ENCODE results near the gene RGS5.

Gene RGS5

DNA sequence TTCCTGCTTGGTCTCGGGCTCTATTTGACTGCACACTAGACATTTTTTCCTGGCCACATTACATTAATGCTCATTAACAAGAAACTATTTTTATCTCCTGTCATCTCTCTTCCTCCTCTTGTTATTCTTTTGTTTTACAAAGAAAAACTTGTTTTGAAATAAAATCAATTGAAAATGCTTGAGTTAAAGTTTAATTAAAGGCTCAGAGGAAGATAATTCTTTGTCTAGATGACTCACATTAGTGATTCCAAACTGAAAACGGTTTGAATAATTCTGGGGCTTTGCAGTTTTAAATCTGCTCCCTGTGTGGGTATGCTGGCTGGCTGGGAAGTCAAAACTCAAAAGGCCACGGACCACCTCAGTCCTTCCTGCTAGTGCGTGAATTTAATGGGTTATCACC lies 29.6 kb downstream of the RGS5 start:
- TF ChIP-seq JUND (IDR thresholded peaks at IDR 0.05; ENCODE audit: low read depth): no peak
- in situ Hi-C loops (cut with HindIII; ENCODE audit: low pct_unique_long_range_greater_than_20kb, low sequenced_read_pairs): no loop called here
- no peak for DNase-seq (ENCODE audit: low read depth in 1 of 2, low spot score in 1 of 2)

DNA sequence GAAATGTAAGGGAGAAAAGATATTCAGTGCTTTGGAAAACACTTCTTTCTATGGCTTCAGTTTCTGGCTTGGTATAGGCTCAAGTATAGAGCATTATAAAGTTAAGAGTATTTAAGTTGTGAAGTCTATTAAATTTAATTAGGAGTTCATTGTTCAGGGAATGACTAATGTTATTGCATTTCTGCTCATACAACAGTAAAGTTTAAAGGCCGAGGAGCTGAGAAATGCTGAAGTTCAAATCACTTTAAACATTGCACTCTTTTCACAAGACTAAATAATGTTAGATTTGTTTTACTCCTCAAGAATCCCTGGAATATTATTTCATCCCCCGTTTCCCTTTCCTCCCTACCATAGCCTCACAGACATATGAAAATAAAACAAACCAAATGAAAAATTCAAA lies 30.1 kb downstream of the RGS5 start:
- no peak for DNase-seq (ENCODE audit: low read depth in 1 of 2, low spot score in 1 of 2)
- in situ Hi-C loops (cut with HindIII; ENCODE audit: low pct_unique_long_range_greater_than_20kb, low sequenced_read_pairs): no loop called here
- TF ChIP-seq JUND (IDR thresholded peaks at IDR 0.05; ENCODE audit: low read depth): no peak

DNA sequence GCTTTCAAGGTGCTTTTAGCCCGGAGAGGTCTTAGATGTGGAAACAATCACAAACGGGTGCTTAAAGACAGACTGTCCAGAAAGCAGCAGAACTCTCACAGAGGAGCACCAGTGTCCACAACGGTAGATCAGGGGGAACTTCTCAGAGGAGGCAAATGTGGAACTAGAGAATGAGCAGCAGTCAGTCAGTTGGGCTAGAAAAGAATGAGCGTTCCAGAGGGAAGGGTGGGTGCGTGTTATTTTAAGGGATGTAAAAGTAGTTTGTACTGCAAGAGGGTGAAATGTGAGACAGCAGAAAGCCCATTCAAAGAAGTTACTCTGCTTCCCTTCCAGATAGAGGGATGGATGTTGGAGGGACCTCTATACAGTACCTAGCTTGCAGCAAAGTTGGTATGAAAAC lies 30.9 kb downstream of the RGS5 start:
- no peak for TF ChIP-seq JUND (IDR thresholded peaks at IDR 0.05; ENCODE audit: low read depth)
- no peak for DNase-seq (ENCODE audit: low read depth in 1 of 2, low spot score in 1 of 2)
- in situ Hi-C loops (cut with HindIII; ENCODE audit: low pct_unique_long_range_greater_than_20kb, low sequenced_read_pairs): no loop called here

DNA sequence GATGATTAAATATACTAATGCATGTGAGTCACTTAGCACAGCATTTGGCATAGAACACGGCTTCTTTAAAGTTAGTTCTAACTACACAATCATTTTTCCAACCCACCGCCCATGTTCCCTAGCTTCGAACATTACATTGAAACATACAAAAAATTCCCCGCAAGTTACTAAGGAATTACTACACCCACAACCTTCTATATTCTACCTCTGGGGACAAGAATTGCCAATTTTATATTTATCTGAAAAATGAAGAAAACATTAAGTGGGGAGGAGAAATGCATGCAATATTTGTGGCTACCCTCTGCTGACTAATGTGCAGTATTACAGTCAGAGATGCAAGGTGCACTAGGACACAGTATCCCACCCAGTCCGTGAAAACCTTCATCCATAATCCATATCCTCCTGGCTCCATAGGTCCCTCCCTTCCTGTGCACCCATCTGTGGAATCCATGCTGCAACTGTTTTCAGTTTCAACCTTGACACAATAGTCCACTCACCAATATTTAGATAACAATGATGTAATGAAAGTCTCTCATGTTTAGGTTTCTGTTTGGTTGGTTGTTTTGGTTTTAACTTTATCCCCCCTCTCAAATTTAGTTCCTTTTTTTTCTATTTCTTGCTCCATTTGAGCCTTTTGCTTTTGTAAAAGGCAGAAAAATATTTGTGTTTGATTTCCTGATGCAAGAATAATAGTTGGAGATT lies 31.6 kb downstream of the RGS5 start:
- peak in 1 of 2 experiments; percentile 13 for DNase-seq (ENCODE audit: low read depth in 1 of 2, low spot score in 1 of 2)
- in situ Hi-C loops (cut with HindIII; ENCODE audit: low pct_unique_long_range_greater_than_20kb, low sequenced_read_pairs): no loop called here

DNA sequence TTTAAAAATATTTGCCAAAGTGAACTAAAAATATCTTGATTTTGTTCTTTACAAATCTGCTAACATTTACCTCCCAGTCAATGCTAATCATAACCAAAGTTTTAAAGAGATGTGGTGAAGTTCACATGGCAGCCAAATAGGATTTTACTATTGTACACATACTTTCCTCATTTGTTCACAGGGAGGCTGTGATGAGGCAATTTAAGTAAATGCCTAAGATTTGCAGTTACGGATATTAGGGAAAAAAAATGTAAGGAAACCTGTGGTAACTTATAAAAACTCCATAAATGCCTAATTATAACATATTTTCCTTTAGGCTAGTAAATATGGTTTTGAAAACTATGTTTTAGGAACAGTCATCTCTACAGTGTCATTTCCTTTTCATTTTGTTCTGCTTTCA lies 32.4 kb downstream of the RGS5 start:
- no peak for DNase-seq (ENCODE audit: low read depth in 1 of 2, low spot score in 1 of 2)
- no peak for TF ChIP-seq JUND (IDR thresholded peaks at IDR 0.05; ENCODE audit: low read depth)
- in situ Hi-C loops (cut with HindIII; ENCODE audit: low pct_unique_long_range_greater_than_20kb, low sequenced_read_pairs): no loop called here

More for the DNA sequence above, 31.6 kb downstream of the RGS5 start:
- TF ChIP-seq JUND (IDR thresholded peaks at IDR 0.05; ENCODE audit: low read depth): no peak

DNA sequence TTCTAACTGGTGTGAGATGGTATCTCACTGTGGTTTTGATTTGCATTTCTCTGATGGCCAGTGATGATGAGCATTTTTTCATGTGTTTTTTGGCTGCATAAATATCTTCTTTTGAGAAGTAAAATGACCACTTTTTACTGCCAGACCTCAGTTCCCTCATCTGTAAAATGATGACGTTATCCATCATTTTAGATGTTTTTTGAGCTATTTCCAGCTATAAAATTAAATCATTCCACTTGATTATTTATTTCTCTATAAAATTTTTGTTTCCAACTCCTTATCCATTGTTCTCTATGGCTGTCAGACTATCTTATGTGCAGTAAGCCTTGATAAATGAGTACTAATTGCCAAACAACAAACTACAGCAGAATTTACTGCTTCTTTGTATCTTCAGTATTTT lies 33.2 kb downstream of the RGS5 start:
- no peak for TF ChIP-seq JUND (IDR thresholded peaks at IDR 0.05; ENCODE audit: low read depth)
- in situ Hi-C loops (cut with HindIII; ENCODE audit: low pct_unique_long_range_greater_than_20kb, low sequenced_read_pairs): no loop called here
- DNase-seq (ENCODE audit: low read depth in 1 of 2, low spot score in 1 of 2): no peak

DNA sequence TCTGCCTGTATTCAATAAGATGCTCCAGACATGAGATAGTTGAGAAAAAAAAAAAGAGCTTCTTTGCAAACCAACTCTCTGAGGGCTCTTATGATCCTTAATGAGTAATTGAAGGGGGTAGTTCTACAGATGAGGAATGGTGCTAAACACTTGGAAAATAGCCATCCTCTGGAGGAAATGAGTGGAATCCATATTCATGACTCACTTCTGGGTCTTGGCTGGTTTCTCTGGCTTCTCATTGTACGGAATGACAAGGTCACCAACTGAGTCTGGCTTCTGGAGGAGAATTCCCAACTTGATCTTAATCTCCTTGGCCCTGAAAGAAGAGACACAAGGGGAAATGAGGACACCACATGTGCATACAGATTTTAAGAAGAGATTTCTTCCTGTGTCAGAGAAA lies 34.7 kb downstream of the RGS5 start:
- in situ Hi-C loops (cut with HindIII; ENCODE audit: low pct_unique_long_range_greater_than_20kb, low sequenced_read_pairs): no loop called here
- TF ChIP-seq JUND (IDR thresholded peaks at IDR 0.05; ENCODE audit: low read depth): no peak
- no peak for DNase-seq (ENCODE audit: low read depth in 1 of 2, low spot score in 1 of 2)

DNA sequence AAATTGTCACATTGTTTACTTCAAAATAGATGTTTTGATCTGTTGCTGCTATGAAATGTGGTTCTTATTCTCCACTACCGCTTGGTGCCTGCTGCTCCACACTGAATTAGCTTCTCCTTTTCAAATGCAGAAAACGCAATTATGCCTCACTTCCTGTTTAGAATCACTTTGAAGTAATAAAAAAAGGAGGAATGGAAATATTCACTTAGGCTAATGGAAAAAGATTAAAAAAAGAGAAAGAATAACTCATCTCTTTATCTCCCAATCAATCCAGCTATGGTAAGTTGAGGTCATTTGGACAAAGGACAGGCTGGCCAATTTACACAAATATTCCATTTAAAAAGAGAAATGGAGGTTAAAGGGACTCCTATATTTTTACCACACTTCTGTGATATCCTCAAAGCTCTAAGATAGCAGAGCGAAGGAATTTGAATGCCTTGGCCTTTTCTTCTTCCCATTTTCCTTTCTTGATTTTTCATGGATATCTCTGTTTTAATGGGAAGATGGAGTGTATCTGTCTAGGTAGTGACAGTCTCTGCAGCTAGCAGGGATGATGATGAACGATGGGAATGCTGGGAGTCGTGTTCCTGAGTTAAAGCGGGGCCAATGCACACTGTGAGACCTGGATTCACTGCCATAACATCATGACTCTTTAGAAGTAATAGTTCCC lies 35.7 kb downstream of the RGS5 start:
- DNase-seq (ENCODE audit: low read depth in 1 of 2, low spot score in 1 of 2): no peak
- in situ Hi-C loops (cut with HindIII; ENCODE audit: low pct_unique_long_range_greater_than_20kb, low sequenced_read_pairs): no loop called here
- TF ChIP-seq JUND (IDR thresholded peaks at IDR 0.05; ENCODE audit: low read depth): no peak

DNA sequence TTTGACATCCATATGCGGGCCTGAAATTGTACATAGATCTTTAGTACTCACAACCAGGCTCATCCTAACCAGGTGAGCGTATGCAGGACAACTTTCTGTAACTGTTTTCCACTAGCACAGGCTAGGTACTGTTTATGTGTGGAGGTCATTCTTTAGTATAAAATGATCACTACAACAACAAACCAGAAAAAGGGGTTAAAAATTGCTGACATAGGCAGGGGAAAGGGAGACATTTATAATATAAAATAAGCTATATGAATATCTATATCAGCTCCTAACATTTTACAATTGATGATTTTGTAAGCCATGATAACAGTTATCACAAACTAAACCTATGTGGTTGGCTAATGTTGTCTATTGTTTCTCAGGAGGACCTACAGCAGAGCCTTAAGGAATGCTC lies 37.6 kb downstream of the RGS5 start:
- TF ChIP-seq JUND (IDR thresholded peaks at IDR 0.05; ENCODE audit: low read depth): no peak
- DNase-seq (ENCODE audit: low read depth in 1 of 2, low spot score in 1 of 2): no peak
- in situ Hi-C loops (cut with HindIII; ENCODE audit: low pct_unique_long_range_greater_than_20kb, low sequenced_read_pairs): no loop called here

DNA sequence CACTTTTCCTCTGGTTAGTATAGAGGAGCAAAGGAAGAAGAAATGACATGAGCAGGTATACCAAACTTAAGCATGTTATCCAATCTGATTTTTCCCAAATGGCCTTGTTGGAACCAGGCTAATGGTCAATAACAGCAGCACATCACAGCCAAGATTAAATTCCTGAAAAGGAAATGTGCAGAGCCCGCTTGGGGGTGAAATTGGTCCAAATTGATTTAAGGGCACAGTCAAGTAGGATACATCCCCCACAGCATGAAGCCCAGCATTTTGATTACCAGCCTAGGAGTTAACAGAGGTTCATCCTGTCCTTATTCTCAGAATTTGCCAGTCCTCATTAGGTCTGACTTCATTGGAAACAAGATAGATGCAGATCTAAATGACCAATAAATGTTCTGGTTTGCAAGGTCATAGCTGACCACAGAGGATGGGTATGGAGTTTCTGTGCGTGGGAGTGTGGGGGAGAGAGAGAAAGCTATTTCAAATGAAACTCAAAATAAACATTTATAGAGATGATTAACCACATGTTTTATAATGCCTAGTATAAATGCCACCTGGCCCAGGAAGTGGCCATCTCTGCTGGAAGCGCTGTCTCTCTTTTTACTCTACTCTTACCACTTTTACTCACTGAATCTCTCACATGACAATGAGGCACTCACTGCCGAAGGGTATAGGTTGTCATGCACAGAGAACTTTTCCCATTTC lies 38.7 kb downstream of the RGS5 start:
- in situ Hi-C loops (cut with HindIII; ENCODE audit: low pct_unique_long_range_greater_than_20kb, low sequenced_read_pairs): no loop called here
- TF ChIP-seq JUND (IDR thresholded peaks at IDR 0.05; ENCODE audit: low read depth): no peak
- DNase-seq (ENCODE audit: low read depth in 1 of 2, low spot score in 1 of 2): no peak

DNA sequence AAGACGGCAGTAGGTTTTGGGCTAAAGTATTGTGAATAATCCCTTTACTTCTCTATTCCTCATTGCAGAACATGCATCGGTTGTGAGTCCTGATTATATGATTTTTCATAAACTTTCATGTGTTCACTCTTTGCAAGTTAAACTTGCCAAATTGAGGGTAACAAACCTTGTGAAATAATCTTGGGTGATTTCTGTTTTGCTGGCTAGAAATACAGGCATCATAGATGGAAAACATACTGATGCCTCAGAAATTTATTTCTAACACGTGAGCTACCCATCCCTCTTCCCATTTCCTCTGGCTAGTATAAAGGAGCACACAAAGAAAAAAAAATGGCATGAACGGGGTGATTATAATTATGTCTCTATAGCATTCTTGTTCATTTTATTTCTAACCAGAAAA lies 39.6 kb downstream of the RGS5 start:
- DNase-seq (ENCODE audit: low read depth in 1 of 2, low spot score in 1 of 2): no peak
- in situ Hi-C loops (cut with HindIII; ENCODE audit: low pct_unique_long_range_greater_than_20kb, low sequenced_read_pairs): no loop called here

DNA sequence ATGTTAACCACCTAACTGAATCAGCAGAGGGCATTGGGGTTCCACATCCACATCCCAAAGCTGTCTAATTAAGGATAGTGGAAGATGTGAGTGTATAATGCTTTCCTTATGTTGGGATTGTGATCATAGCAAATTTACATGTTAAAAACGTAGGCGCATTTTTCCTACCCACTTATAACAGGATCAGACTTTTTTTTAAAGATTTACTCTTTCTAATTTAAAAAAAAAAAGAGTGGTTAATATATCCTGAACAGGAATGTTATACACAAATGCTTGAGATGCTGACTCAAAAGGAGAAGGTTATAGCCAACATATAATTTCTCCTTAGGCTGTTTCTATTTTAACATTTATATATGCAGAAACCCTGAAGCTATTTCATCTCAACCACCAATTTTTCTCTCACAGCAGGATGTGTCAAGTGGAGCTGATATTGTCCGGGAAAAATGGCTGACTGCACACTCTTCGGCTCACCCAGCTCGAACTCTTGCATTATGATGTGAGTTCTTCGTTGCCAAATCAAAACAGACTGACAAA lies 40.3 kb downstream of the RGS5 start:
- TF ChIP-seq JUND (IDR thresholded peaks at IDR 0.05; ENCODE audit: low read depth): no peak
- DNase-seq (ENCODE audit: low read depth in 1 of 2, low spot score in 1 of 2): no peak
- in situ Hi-C loops (cut with HindIII; ENCODE audit: low pct_unique_long_range_greater_than_20kb, low sequenced_read_pairs): no loop called here

More for the DNA sequence above, 39.6 kb downstream of the RGS5 start:
- TF ChIP-seq JUND (IDR thresholded peaks at IDR 0.05; ENCODE audit: low read depth): no peak

DNA sequence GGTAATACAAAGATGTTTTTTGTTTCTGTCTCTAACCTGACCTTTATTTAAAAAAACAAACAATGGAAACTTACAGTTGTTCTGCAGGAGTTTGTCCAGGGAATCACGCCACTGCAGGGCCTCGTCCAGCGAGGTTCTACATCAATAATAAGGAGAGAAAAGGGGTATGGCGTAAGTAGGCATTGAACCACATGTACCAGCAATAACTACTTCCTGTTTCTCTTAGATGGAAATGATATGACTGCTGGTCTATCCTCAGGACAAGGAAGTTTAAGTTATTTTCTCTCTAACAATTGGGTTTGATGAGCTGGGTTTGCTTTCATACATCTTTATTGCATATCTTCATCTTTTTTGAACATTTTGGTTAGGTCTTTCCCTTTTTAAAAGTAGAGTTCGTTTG lies 40.9 kb downstream of the RGS5 start:
- no peak for DNase-seq (ENCODE audit: low read depth in 1 of 2, low spot score in 1 of 2)
- no peak for TF ChIP-seq JUND (IDR thresholded peaks at IDR 0.05; ENCODE audit: low read depth)
- in situ Hi-C loops (cut with HindIII; ENCODE audit: low pct_unique_long_range_greater_than_20kb, low sequenced_read_pairs): no loop called here

Measured in T47D (cell line).